ENCODE results near the gene P3H2. TPM values are rescaled to one million over a fixed set of nuclear protein-coding genes. Genes with fewer than 3 reads are reported as not detected.
A peak's percentile ranks its signal among the peaks of the same experiment; 100 is the strongest.

P3H2 gene
- total RNA-seq, 4 donors from 2014 or later, result 3.4 to 11.7 (median 7.4) TPM

GRCh38 chr3:190064659-190065058, 56.0 kb downstream of the P3H2 start:
- DNase-seq (ENCODE audit: low spot score) (no peak), ATAC-seq (ENCODE audit: low FRiP score) (no peak)
- no peak for TF ChIP-seq CTCF (IDR thresholded peaks at IDR 0.05)

GRCh38 chr3:190064112-190064511, 56.6 kb downstream of the P3H2 start:
- DNase-seq (ENCODE audit: low spot score) (no peak), ATAC-seq (ENCODE audit: low FRiP score) (peak; percentile 95)
- TF ChIP-seq CTCF (IDR thresholded peaks at IDR 0.05), result no peak

- ATAC-seq (ENCODE audit: low FRiP score) (no peak), DNase-seq (ENCODE audit: low spot score) (no peak)
- TF ChIP-seq CTCF (IDR thresholded peaks at IDR 0.05), result no peak
Measured at GRCh38 chr3:190063490-190063889, 57.2 kb downstream of the P3H2 start.

GRCh38 chr3:190060192-190060775, 60.4 kb downstream of the P3H2 start:
- ATAC-seq (ENCODE audit: low FRiP score), result no peak
- no peak for TF ChIP-seq CTCF (IDR thresholded peaks at IDR 0.05)
- DNase-seq (ENCODE audit: low spot score), result no peak

- no peak for TF ChIP-seq CTCF (IDR thresholded peaks at IDR 0.05)
- no peak for DNase-seq (ENCODE audit: low spot score)
- peak; percentile 73 for ATAC-seq (ENCODE audit: low FRiP score)
Measured at GRCh38 chr3:190059242-190059590, 61.5 kb downstream of the P3H2 start.

- ATAC-seq (ENCODE audit: low FRiP score) (no peak), DNase-seq (ENCODE audit: low spot score) (no peak)
- TF ChIP-seq CTCF (IDR thresholded peaks at IDR 0.05), result no peak
Measured at GRCh38 chr3:190058521-190059241, 62.0 kb downstream of the P3H2 start.

GRCh38 chr3:190056742-190057141, 64.0 kb downstream of the P3H2 start:
- no peak for DNase-seq (ENCODE audit: low spot score)
- TF ChIP-seq CTCF (IDR thresholded peaks at IDR 0.05), result no peak
- ATAC-seq (ENCODE audit: low FRiP score), result no peak

Measured in omental fat pad (tissue), 4 donors.